GM10266 (cell line): Measurements from ENCODE around the gene CCDC170.

Experiments used
- DNase-seq: peaks from one replicate; pipeline ENCODE4 v3.0.0; 2012; ENCODE audit errors: extremely low spot score
- CTCF ChIP-seq: IDR thresholded peaks from 2 replicates; pipeline ENCODE4 v1.5.1; 2012; ENCODE audit warnings: mild to moderate bottlenecking, low read depth; ENCODE audit not compliant: control insufficient read depth, insufficient read depth; ENCODE audit errors: missing control alignments

The CCDC170 gene

GRCh38 chr6:151656392-151656791 lies 162.6 kb downstream of the CCDC170 start:
- no peak for TF ChIP-seq CTCF
- DNase-seq, result no peak

- TF ChIP-seq CTCF, result no peak
Measured at GRCh38 chr6:151658091-151658490, 164.3 kb downstream of the CCDC170 start.

GRCh38 chr6:151659212-151659611 lies 165.4 kb downstream of the CCDC170 start:
- DNase-seq, result no peak
- TF ChIP-seq CTCF, result no peak

More at GRCh38 chr6:151658091-151658490, 164.3 kb downstream of the CCDC170 start:
- DNase-seq, result no peak

GRCh38 chr6:151661509-151661908 lies 167.7 kb downstream of the CCDC170 start:
- TF ChIP-seq CTCF, result no peak
- no peak for DNase-seq

- DNase-seq, result no peak
- TF ChIP-seq CTCF, result peak; percentile 23
Measured at GRCh38 chr6:151661928-151662327, 168.1 kb downstream of the CCDC170 start.

GRCh38 chr6:151663559-151663958 lies 169.7 kb downstream of the CCDC170 start:
- DNase-seq, result no peak
- no peak for TF ChIP-seq CTCF

- no peak for TF ChIP-seq CTCF
- no peak for DNase-seq
Measured at GRCh38 chr6:151664390-151664789, 170.6 kb downstream of the CCDC170 start.
